HG03045 (cell line): ENCODE data around the gene SYP.
"Not testable (repeated sequence)": the region's sequence is repeated elsewhere in the genome, so short reads cannot be mapped to it uniquely, and the experiment has no call there.

Experiments used
- ATAC-seq: cut with Tn5 transposase; IDR thresholded peaks from one replicate; pipeline ENCODE4 v1.9.1; 2021; ENCODE audit warnings: mild to moderate bottlenecking, moderate library complexity; ENCODE audit not compliant: unreplicated experiment

SYP gene

DNA sequence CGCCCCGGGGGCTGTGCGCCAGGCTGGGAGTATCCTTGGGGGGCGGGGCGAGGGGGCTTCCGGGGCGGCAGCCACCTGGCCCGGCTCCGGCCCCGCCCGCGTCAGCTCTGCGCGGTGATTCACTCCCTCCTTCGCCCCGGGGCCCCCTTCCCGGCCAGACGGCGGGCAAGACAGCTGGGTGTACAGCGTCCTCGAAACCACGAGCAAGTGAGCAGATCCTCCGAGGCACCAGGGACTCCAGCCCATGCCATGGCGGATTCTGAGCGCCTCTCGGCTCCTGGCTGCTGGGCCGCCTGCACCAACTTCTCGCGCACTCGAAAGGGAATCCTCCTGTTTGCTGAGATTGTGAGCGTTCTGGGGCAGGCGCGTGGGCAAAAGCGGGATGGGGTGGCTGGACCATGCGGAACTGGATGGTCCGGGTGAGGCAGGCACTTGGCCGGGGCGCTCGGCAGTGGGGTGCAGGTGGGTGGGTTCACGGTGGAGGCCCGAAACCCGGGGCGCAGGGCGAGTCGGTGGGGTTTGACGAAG, 28.2 kb downstream of the SYP start, which contains the start of gene PLP2:
Gene PLP2 (plus strand): TSS at position 147 of the 528 bp plus-strand sequence. CDS start 103 bp downstream, at position 250.
- peak; percentile 39 for ATAC-seq

DNA sequence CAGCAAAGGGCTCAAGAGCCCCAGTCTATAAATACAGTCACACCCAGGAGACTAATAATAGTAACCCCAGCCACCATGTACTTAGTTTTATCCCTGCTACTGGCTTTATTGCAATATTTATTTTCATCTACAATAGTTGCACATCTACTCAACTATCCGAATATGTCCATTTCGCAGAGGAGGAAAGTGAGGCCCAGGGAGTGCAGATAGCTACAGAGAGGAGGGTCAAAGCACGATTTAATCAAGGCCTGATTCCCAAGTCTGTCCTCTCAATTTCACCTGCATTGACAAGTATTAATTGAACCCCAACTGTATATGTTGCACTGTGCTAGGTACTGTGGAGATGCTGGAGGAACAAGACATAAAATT, 32.3 kb downstream of the SYP start:
- ATAC-seq = no peak

DNA sequence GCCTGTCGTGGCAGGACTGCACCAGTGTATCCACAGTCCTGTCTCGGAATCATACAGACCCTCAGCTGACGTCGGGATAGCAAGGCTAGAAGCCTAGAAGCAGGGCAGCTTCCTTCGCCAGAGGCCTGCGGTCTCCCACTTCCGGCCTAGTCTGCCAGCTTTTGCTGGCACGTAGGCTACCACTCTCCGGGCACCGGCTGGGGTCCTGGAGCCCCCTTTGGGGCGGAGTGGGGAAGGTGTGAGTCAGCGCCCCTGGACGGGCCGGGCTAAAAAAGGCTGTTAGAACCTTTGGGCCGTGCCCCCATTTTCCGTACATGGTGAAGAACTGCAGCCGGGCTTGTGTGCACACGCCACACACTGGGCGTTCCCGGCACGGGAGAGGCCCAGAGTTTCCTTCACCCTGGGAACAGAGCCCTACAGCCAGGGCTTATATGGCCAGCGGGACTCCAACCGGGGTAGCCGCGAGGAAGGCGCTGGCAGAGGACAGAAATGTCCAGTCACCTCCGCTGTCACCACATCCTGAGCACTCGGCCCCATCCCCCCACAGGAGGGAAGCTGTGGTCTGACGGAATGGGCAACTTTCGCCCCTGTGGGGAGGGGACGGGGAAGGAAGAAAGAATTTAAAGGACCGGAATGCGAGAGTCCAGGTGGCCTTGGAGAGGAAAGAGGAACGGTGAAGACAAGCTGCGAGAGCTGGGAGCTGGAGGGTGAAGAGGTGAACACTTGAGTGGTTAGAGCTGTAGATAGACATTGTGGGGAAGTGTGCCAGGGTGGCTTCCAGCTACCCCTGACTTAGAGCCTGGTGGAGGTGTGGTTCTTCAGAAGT, 32.9 kb downstream of the SYP start:
- ATAC-seq = no peak

DNA sequence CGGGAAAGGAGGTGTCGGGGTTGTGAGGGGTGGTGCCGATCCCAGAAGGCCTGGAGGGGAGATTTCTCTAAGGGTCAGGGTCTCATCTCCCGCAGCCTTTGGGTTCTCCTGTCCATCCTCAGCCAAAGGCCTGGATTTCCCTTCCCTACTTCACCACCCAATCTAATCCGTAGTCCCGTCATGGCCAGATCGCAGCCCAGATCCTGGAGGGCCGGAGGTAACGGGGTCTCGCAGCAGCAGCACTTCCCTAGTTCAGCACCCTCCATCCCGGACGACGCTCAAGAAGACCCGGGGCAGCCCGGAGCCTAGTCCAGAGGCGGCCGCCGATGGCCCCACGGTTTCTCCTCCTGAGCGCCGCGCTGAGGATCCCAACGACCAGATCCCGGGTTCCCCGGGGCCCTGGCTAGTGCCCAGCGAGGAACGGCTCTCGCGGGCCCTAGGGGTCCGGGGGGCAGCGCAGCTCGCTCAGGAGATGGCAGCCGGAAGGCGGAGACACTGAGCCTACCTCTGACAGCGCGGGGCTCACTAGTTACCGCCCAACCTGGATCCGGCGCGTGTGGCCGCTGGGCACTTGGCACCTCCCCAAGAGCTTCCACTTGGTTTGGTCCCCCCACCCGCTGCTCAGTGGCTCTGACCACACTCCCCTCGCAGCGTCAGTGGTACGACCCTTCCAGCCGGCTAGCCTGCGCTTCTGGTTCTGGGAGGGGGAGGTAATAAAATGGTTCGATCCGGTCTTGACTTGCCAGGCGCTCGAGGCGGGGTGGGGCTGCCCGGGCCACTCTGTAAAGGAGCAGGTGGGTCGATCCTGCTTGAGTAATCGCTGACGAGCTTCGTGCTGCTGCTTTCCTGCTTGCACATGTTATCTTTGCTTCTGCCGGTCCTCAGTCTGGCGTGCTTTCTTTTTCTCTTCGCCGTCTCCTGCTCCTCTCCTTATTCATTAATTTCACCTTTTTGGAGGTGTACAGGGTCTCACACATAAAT, 33.8 kb downstream of the SYP start:
- no peak for ATAC-seq

DNA sequence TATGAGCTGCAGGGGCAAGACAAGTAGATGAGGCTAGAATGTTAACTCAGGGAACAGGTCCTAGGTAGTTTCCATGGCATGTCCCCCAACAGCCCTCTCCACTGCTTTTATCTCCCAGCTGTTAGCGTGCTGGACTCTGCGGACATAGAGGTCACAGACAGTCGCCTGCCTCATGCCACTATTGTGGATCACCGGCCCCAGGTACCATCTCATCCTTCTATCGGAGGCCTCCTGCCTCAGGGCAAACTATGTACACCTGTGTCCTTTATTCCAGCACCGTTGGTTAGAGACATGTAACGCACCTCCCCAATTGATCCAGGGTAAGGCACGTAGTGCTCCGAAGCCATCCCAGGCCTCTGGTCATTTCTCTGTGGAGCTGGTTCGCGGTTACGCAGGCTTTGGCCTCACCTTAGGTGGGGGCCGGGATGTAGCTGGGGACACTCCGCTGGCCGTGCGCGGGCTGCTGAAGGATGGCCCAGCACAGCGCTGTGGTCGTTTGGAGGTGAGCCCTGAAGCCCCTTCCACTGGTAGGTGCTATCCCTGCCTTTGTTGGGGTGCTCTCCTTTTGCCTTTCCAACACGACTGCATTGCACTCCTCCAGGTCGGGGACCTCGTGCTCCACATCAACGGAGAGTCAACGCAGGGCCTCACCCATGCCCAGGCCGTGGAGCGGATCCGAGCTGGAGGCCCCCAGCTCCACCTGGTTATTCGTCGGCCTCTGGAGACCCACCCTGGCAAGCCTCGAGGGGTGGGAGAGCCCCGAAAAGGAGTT, 35.2 kb downstream of the SYP start:
- no peak for ATAC-seq

DNA sequence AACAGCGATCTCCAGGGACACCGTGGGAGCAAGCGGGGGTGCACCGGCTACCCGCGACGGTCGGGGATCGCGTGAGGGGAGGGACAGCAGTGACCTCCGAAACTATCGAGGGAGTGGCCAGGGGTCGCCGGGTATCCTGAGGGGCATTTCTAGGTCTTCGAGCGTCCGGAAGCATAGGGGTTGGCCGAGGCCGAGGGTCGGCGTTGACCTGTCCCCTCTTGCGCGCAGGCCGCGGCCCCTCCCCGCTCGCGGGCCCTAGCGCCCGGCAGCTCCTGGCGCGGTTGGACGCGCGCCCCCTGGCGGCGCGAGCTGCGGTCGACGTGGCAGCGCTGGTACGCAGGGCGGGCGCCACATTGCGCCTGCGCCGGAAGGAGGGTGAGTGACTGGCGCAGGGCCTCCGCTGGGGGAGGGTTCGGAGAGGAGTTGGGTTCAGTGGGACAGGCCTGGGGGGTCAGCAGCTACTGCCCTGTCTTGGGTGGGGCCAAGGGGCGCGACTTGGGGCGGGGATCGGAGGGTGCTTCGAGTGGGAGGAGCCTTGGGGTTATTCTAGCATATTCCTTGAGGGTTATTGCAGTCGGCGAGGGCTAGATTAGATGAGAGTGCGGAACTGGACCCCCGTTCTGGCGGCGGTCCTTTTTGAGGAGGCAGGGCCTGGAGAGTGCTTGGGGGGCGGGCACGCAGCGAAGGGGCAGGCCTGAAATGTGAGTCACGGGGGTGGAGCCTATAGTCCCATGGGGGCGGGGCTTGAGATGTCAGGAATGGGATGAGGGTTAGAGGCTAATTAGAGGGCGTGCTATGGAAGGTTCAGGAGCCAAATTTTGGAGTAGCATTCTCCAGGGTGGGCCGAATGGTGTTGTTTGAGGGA, 36.2 kb downstream of the SYP start:
- peak; percentile 62 for ATAC-seq

DNA sequence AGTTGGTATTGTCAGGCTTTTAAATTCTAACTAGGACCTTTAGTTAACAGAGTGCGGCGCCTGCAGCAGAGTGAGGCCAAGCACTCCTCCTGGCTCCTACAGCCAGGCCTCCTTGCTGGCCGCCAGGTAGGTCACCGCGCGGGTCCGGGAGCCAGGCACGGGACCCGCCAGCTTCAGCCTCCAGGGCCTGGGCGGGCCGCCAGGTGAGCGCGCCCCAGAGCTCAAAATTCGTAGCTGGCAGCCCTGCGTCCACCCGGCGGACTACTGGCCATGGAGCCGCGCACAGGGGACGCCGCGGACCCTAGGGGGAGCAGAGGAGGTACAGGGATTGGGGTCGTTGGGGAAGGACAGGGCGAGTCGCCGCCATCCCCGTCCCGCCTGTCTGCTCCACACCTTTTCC, 37.4 kb downstream of the SYP start, which contains the start of gene MAGIX:
Gene MAGIX (plus strand): TSS at position 139 of the 400 bp plus-strand sequence. CDS start 132 bp downstream, at position 271.
- no peak for ATAC-seq

DNA sequence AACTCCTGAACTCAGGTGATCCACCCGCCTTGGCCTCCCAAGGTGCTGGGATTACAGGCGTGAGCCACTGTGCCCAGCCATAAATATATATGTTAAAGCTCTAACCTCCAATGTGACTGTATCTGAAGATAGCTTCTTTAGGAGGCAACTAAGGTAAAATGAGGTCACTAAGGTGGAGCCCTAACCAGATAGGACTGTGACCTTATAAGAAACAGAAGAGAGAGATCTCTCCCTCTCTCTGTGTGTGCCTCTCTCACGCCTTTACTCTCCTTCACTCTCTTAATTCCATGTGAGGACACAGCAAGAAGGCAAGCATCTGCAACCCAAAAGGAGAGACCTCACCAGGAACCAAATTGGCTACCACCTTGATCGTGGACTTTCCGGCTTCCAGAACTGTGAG, 38.4 kb downstream of the SYP start:
- no peak for ATAC-seq

DNA sequence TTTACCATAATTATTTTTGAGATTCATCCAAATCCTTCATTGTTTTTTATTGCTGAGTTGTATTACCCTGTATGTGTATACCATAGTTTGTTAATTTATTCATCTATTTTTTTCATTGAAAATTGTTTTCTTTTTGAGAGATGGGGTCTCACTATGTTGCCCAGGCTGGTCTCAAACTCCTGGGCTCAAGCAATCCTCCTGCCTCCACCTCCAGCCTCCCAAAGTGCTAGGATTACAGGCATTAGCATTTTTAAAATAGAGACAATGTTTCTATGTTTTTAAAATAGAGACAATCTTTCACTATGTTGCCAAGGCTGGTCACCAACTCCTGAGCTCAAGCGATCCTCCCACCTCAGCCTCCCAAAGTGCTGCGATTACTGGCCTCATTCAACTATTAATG, 39.1 kb downstream of the SYP start:
- no peak for ATAC-seq

DNA sequence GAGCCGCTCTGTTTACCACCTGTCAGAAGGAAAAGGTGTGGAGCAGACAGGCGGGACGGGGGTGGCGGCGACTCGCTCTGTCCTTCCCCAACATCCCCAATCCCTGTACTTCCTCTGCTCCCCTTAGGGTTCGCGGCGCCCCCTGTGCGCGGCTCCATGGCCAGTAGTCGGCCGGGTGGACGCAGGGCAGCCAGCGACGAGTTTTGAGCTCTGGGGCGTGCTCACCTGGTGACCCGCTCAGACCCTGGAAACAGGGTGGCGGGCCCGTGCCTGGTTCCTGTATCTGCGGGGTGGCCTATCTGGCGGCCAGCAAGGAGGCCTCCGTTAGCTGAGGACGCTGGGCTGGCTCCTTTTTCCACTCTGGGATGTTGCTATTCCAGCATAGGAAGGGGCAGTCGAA, 42.8 kb downstream of the SYP start:
- no peak for ATAC-seq

DNA sequence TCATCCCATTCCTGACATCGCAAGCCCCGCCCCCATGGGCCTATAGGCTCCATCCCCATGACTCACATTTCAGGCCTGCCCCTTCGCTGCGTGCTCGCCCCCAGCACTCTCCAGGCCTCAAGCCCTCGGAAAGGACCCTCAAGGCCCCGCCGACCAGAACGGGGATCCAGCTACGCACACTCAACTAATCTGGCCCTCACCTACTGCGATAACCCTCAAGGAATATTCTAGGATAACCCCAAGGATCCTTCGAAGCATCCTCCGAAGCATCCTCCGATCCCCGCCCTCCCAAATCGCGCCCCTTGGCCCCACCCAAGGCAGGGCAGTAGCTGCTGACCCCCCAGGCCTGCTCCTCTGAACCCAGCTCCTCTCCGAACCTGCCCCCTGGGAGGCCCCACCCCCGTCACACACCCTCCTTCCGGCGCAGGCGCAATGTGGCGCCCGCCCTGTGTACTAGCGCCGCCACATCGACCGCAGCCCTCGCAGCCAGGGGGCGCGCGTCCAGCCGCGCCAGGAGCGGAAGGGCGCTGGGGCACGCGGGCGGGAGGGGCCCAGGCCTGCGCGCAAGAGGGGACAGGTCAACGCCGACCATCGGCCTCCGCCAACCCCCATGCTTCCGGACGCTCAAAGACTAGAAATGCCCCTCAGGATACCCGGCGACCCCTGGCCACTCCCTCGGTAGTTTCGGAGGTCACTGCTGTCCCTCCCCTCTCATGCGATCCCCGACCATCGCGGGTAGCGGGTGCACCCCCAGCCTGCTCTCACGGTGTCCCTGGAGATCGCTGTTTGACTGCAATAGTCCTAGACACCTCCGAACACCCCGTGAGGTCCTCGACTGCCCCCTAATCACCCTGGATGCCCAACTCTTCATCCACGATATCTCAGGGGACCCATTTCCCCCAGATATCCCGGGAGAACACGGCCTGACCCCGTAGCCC, 43.8 kb downstream of the SYP start:
- peak; percentile 89 for ATAC-seq

DNA sequence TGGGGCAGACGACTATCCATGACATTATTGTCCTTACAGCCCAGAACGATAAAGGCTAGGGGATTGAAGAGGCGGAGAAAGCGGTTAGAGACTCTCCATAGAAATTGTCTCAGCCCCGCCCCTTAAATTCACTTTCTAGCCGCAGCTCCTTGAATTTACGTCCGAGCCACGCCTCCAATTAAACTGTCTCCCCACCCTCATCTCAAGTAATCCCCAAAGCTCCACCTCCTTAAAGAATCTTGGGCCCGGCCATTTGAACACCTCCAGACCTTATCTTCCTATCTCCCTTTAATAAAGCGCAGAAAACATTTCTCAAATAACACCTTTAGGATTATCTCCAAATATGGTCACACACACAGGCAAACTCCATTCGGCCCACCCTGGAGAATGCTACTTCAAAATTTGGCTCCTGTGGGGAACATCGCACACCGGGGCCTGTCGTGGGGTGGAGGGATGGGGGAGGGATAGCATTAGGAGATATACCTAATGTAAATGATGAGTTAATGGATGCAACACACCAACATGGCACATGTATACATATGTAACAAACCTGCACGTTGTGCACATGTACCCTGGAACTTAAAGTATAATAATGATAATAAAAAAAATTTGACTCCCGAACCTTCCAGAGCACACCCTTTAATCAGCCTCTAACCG, 44.6 kb downstream of the SYP start:
- ATAC-seq = no peak

DNA sequence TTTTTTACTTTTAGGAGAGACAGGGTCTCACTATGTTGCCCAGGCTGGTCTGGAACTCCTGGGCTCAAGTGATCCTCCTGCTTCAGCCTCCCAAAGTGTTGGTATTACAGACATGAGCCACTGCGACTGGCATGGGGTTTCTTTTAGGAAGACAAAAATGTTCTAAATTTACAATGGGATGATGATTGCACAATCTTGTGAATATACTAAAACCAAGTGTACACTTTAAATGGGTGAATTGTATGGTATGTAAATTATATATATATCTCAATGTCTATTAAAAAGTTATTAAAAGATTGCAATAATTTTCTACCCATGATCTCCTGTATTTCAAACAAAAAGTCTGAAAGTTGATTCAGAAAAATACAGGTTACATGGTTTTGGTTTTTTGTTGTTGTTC, 46.5 kb downstream of the SYP start:
- no peak for ATAC-seq

DNA sequence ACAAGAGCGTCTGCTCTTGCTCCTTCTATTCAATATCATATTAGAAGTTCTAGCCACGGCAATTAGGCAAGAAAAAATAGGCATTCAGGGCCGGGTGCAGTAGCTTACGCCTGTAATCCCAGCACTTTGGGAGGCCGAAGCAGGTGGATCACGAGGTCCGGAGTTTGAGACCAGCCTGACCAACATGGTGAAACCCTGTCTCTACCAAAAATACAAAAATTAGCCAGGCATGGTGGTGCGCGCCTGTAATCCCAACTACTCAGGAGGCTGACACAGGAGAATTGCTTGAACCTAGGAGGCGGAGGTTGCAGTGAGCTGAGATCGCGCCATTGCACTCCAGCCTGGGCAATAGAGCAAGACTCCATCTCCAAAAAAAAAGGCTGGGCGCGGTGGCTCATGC, 50.7 kb downstream of the SYP start:
- ATAC-seq = not testable (repeated sequence)

DNA sequence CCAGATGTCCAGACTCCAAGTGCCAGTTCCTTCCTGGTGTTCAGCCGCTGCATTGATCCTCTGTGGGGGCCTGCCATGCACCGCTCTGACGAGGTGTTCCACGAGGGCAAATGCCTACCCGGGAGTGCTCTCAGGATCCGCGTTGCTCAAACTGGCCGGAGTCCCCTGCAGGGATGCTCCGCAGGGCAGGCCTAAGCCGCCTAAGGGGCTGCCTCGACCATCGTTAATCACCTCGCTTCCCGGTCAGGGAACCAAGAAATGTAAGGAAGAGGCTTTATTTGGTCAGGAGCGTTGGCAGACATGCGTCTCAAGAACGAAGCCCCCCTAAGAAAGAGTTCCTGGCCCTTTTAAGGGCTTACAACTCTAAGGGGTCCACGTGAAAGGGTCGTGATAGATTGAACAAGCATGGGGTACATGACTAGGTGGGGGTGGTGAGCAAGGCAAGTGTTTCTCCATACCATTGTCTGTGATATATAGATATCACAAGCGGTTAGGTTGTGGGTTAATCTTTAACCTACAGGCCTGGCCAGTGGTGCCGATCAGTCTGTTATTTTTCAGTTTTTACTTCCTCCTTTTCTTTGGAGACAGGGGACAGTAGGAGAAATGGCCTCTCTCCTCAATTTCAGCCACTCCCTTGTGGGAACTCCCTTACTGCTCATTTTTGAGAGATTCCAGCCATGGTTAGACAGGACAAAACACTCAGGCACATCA, 51.4 kb downstream of the SYP start:
- not testable (repeated sequence) for ATAC-seq

DNA sequence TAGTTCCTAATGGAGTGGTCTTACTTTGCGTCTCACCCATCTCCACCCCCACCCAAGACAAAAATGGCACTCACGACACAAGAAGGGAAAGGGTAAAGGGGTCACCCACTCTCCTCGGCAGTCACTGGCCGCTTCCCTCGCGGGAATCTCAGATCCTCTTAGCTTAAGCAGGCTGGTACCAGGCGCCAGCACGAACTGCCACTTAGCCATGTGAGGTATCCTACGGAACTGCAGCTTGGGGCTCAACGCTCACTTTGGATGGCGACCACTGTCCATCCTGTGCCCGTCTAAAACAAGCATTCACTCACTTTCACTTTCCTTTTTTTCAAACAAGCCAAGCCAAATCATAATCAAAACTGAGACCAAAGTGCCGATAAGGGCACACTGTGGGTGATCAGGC, 52.1 kb downstream of the SYP start:
- no peak for ATAC-seq

DNA sequence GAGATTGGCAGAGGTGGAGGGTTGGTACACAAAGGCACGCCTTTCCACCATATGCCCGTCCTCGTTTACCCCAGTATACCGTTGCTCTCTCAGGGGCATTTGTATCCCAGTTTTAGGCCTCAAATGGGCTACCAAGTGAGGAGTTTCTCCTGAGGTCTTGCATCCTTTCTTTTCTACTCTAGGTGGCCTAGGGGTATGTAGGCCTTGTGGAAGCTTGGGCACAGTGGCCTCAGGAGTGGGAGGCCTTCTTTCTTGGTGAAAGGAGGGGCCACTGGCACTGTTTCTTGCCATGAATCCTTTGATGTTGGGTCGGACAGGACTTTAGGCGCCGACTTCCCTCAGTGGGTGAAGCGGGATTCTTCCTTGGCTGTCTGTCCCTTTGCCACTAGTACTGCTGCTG, 52.7 kb downstream of the SYP start:
- ATAC-seq = no peak
